GM19043 (cell line): ENCODE data around the gene GPLD1.
A peak's percentile ranks its signal among the peaks of the same experiment; 100 is the strongest.
"Not testable (repeated sequence)": the region's sequence is repeated elsewhere in the genome, so short reads cannot be mapped to it uniquely, and the experiment has no call there.

Source experiments
- ATAC-seq: cut with Tn5 transposase; IDR thresholded peaks from one replicate; pipeline ENCODE4 v1.9.1; 2021; ENCODE audit warnings: low read depth; ENCODE audit not compliant: unreplicated experiment

The GPLD1 gene, protein sequence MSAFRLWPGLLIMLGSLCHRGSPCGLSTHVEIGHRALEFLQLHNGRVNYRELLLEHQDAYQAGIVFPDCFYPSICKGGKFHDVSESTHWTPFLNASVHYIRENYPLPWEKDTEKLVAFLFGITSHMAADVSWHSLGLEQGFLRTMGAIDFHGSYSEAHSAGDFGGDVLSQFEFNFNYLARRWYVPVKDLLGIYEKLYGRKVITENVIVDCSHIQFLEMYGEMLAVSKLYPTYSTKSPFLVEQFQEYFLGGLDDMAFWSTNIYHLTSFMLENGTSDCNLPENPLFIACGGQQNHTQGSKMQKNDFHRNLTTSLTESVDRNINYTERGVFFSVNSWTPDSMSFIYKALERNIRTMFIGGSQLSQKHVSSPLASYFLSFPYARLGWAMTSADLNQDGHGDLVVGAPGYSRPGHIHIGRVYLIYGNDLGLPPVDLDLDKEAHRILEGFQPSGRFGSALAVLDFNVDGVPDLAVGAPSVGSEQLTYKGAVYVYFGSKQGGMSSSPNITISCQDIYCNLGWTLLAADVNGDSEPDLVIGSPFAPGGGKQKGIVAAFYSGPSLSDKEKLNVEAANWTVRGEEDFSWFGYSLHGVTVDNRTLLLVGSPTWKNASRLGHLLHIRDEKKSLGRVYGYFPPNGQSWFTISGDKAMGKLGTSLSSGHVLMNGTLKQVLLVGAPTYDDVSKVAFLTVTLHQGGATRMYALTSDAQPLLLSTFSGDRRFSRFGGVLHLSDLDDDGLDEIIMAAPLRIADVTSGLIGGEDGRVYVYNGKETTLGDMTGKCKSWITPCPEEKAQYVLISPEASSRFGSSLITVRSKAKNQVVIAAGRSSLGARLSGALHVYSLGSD

DNA sequence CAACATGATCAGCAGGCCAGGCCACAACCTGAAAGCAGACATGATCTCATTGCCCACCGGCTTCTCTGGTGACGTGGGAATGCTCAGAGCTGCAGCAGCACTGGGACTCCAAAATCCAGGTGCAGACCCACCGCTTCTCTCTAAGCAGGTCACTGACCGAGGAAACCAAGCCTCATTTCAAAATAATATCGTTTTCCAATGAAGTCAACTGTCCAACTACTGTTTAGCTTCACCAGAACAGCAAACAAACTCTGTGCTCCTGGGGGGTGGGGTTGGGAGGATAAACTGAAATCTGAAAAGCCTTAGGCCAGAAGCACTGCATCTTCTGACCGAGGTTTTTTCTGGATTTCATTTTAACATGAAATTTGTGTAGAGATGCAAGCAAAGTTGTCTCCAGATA lies at the start of gene GPLD1:
GPLD1 (minus strand) TSS at position 109 of the 400 bp plus-strand sequence; CDS start at position 42, 67 bp downstream.
- no peak for ATAC-seq

DNA sequence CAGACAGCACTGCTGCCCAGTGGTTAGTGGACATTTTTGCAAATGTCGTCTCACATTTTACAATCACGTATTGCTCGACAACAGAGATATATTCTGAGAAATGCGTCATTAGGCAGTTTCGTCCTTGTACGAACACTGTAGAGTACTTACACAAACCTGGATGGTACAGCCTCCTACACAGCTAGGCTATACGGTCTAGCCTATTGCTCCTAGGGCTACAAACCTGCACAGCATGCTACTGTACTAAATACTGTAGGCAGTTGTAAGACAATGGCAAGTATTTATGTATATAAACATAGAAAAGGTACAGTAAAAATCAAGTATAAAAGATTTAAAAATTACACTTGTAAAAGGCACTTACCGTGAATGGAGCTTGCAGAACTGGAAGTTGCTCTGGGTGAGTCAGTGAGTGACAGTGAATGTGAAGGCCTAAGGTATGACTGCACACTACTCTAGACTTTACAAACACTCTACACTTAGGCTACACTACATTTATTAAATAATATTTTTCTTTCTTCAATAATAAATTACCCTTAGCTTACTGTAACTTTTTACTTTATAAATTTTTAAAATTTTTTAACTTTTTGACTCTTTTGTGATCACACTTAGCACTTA lies 48.5 kb upstream of the GPLD1 start:
- no peak for ATAC-seq

DNA sequence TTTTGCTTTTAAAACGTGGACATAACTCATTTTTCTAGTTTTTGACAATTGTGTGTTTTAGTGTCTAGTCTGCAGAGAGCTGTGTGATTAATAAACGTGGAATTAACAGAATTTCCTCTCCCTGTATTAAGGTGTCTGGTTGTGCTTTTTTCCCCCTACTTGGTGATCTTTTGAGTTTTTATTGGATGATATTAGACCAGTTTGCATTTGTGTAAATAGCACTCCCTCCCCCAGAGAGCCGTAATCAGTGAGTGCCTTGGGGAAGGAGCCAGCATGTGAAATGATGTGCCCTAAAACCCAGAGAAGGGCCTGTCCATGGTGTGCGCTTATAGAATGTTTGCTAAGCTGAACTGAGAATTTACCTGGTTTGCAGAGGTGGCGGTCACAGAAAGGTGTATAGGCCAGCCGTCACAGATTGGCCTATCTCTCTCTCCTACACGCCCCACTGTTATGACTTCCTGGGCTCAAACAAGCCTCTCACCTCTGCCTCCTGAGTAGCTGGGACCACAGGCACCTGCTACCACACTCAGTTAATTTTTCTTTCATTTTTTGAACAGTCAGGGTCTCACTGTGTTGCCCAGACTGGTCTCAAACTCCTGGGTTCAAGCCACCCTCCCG lies 47.8 kb upstream of the GPLD1 start:
- no peak for ATAC-seq

DNA sequence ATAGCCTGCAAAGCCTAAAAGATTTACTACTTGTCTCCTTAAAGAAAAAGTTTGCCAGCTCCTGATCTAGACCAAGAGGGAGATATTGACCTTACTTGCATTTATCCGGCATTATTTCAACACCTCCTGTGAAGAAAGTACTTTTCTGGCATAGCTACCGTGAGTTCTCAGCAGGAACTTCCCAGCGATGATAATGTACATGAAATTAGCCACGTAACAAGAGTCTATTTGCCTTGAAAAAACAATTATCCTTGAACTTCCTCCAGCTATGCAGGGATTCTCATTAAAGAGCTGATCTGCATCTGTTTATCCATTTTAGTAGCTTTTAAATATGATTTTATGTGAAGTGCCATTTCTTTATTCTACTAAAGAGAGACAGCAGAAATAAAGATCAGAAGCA lies 47.1 kb upstream of the GPLD1 start:
- ATAC-seq, result no peak

GRCh38 chr6:24535210-24535609 lies 45.8 kb upstream of the GPLD1 start:
- ATAC-seq, result no peak

DNA sequence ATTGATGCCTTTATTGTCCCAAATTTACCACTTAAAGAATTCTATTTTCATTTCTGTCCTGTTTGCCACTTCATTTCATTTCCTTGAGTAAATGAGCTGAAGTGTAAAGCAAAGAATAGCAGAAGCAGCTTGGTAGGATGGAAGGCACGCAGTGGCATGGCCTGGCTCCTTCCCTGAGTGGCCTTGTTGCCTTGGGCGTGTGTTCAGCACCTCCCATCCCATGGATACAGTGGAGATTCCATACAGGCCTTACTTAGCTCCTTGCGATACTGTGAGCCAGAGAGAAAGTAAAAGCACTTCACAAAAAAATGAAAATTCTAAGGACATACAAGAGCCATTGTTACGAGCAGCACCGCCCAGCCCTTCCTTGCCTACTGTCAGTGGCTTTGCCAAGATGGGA lies 45.0 kb upstream of the GPLD1 start:
- ATAC-seq, result no peak

- no peak for ATAC-seq
Observed at GRCh38 chr6:24529985-24530384, 40.6 kb upstream of the GPLD1 start.

DNA sequence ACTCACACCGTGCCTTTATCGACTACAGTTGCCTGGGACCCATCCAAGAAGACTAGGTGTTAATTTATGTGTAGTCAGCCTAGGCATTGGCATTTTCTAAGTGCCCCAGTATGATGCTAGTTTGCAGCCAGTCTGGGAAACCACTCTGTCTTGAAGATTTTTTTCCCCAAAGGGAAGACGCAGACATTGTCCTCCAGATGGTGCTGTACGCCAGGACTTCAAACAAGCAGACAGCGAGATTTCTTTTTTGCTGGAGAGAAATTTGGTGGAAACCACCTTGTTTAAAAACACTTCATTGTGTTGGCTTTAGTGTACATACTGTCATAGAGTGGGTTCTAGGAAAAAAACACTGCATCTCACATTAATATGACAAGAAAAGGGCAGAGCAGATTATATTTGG lies 35.4 kb upstream of the GPLD1 start:
- no peak for ATAC-seq

DNA sequence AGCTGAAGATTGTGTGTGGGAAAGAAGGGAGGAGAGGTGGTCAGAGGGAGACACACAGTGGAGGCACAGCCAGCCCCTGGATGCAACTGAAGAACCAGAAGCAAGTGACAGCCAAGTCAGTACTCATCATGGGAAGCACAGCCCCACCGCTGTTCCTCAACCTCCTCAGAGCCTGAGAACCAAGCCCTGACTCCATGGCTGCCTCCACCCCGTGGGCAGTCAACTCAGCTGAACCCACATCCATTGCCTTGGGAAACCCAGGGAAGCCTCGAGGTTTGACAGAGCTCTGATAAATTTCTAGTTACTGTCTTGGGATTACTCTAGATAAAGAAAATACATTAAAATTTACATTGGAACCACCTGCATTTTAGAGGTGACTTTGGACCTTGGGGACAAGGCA lies 35.0 kb upstream of the GPLD1 start:
- ATAC-seq, result no peak

GRCh38 chr6:24522228-24523176 lies 33.1 kb upstream of the GPLD1 start:
- ATAC-seq, result peak; percentile 38

GRCh38 chr6:24520929-24521546 lies 31.7 kb upstream of the GPLD1 start:
- ATAC-seq, result peak; percentile 40

GRCh38 chr6:24517659-24518543 lies 28.5 kb upstream of the GPLD1 start:
- ATAC-seq, result peak; percentile 69

DNA sequence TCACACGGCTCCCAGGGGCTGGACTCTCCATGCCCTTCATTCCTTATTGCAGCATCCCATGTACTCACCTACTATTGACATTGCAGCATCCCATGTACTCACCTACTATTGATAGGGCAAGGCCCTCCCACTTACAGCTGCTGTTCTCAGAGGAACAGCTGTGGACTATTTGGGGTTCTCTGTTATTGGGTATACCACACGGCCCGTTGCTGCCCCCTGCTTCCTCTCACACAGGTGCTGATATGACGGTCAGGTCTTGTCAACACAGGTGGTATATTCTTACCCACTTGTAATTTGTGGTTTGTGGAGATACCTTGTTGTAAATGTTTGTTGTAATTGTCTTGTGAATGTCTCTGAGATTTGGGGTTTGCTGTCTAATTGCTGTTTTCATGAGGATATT lies 24.2 kb upstream of the GPLD1 start:
- ATAC-seq, result no peak

DNA sequence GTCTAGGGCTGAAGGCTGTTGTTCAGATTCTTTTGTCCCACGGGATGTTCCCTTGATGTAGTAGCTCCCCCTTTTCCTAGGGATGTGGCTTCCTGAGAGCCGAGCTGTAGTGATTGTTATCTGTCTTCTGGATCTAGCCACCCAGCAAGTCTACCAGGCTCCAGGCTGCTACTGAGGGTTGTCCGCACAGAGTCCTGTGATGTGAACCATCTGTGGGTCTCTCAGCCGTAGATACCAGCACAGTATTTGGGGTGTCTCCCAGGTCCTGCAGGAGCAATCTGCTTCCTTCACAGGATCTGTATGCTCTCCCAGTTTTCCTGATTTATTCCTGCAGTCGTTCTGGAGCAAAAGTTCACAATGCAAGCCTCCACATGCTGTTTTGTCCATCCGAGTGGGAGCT lies 22.6 kb upstream of the GPLD1 start:
- not testable (repeated sequence) for ATAC-seq

DNA sequence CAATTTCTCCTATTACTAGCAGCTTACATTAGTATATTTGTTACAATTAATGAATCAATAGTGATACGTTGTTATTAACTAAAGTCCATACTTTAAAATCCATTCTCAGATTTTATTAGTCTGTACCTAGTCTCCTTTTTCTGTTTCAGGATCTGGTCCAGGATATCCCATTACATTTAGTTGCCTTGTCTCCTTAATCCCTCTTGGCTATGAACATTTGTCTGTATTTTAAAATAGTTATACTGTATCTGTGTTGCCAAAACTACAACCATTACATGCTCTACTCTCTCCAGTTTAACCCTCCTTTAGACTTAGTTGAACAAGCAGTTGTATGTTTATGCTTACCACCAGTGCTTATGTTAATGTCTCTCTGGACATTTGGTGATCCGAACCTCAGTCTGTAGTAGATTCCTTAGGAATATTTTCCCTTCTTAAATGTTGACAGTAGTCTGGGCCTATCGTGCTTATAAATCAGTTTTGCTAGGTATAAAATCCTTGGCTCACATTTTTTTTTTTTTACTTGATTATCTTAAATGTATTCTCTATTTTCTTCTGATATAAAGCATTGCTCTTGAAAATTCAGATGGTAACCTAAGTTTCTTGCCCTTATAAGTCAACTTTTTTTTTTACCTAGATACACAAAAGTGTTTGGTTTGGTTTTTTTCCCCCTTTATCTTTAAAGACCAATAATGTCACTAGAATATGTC lies 17.6 kb upstream of the GPLD1 start:
- ATAC-seq, result no peak

- no peak for ATAC-seq
Observed at GRCh38 chr6:24504649-24505586, 15.5 kb upstream of the GPLD1 start.

- ATAC-seq, result no peak
Observed at GRCh38 chr6:24504287-24504648, 14.9 kb upstream of the GPLD1 start.
